Measurements from ENCODE around the gene SLC15A3.

Gene SLC15A3

GRCh38 chr11:60945295-60945667 lies 6.7 kb downstream of the SLC15A3 start:
- DNase-seq (ENCODE audit: low spot score): no peak

GRCh38 chr11:60944490-60945294 lies 7.3 kb downstream of the SLC15A3 start:
- DNase-seq (ENCODE audit: low spot score): no peak

GRCh38 chr11:60942970-60943565 lies 8.9 kb downstream of the SLC15A3 start:
- no peak for DNase-seq (ENCODE audit: low spot score)

- DNase-seq (ENCODE audit: low spot score): no peak
These were observed 9.8 kb downstream of the SLC15A3 start for GRCh38 chr11:60942219-60942618.

GRCh38 chr11:60941371-60942119 lies 10.4 kb downstream of the SLC15A3 start:
- DNase-seq (ENCODE audit: low spot score): no peak

- no peak for DNase-seq (ENCODE audit: low spot score)
These were observed 12.1 kb downstream of the SLC15A3 start for GRCh38 chr11:60939855-60940254.

- DNase-seq (ENCODE audit: low spot score): no peak
These were observed 12.7 kb downstream of the SLC15A3 start for GRCh38 chr11:60939301-60939700.

GRCh38 chr11:60938500-60938899 lies 13.5 kb downstream of the SLC15A3 start:
- no peak for DNase-seq (ENCODE audit: low spot score)

GRCh38 chr11:60937811-60938210 lies 14.2 kb downstream of the SLC15A3 start:
- DNase-seq (ENCODE audit: low spot score): no peak

- no peak for DNase-seq (ENCODE audit: low spot score)
These were observed 14.8 kb downstream of the SLC15A3 start for GRCh38 chr11:60937144-60937527.

- no peak for DNase-seq (ENCODE audit: low spot score)
These were observed 15.4 kb downstream of the SLC15A3 start for GRCh38 chr11:60936467-60937143.

GRCh38 chr11:60935676-60936442 lies 16.1 kb downstream of the SLC15A3 start:
- DNase-seq (ENCODE audit: low spot score): no peak

- no peak for DNase-seq (ENCODE audit: low spot score)
These were observed 17.0 kb downstream of the SLC15A3 start for GRCh38 chr11:60934790-60935605.

- DNase-seq (ENCODE audit: low spot score): no peak
These were observed 17.7 kb downstream of the SLC15A3 start for GRCh38 chr11:60934124-60934789.

- no peak for DNase-seq (ENCODE audit: low spot score)
These were observed 18.4 kb downstream of the SLC15A3 start for GRCh38 chr11:60933416-60934123.

- no peak for DNase-seq (ENCODE audit: low spot score)
These were observed 19.2 kb downstream of the SLC15A3 start for GRCh38 chr11:60932605-60933356.

GRCh38 chr11:60931917-60932316 lies 20.1 kb downstream of the SLC15A3 start:
- DNase-seq (ENCODE audit: low spot score): no peak

GRCh38 chr11:60930394-60930793 lies 21.6 kb downstream of the SLC15A3 start:
- no peak for DNase-seq (ENCODE audit: low spot score)

- DNase-seq (ENCODE audit: low spot score): no peak
These were observed 22.2 kb downstream of the SLC15A3 start for GRCh38 chr11:60929764-60930163.

All from AG08396 (cell line).